ENCODE measurements around the gene CBX4.
A peak's percentile ranks its signal among the peaks of the same experiment; 100 is the strongest.

DNA sequence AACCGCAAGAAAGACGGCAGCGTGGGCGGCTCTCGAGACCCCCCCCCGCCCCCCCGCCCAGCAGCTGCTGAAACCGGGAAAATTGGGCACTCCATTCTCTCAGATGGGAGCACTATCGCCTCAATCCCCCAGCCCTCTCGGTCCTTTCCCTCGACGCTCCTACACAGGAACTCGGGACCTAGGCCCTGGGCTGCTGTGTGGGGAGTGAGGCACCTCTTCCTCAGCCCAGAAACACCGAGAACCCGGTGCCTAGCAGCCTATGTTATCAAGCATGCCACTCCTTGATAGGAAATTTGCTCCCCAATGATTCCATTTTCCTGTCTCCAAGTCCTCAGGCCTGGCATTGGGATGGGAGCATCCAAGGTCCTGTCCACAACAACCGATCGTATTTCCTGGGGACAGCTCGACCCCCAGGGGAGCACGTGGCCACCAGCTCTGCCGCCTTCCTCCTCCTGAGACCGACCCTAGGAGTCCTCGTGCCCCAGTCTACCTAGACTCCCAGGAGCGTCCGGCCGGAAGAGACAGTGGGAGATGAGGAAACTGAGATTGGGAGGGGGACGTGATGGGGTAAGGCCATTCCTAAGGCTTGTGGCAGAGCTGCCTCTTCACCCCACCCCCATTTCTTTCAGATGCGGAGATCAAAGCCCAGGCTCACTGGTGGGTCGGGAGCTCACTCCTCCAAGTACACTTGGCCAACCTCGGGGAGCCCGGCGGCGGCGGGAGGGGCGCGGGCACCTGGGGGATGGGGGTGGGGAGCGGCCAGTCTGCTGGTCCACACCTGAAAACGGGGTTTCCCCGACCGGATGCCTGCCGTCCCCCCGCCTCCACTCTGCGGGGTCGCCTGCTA, 24.9 kb downstream of the CBX4 start:
- TF ChIP-seq EZH2 (IDR thresholded peaks at IDR 0.05; ENCODE audit: insufficient read depth, poor library complexity, severe bottlenecking), result peak; percentile 73
- TF ChIP-seq EZH2phosphoT487 (IDR thresholded peaks at IDR 0.05; ENCODE audit: insufficient read depth, low read depth), result peak; percentile 47; the same call in 1 of the 2 replicates

All from GM23248 (cell line).